ENCODE results near the gene SLIRP. TPM values are rescaled to one million over a fixed set of nuclear protein-coding genes. Genes with fewer than 3 reads are reported as not detected.
"Not testable (repeated sequence)": the region's sequence is repeated elsewhere in the genome, so short reads cannot be mapped to it uniquely, and the experiment has no call there.

Gene SLIRP
- total RNA-seq, 2 experiments from 2014 or later, result 56.4 to 76.7 TPM

DNA sequence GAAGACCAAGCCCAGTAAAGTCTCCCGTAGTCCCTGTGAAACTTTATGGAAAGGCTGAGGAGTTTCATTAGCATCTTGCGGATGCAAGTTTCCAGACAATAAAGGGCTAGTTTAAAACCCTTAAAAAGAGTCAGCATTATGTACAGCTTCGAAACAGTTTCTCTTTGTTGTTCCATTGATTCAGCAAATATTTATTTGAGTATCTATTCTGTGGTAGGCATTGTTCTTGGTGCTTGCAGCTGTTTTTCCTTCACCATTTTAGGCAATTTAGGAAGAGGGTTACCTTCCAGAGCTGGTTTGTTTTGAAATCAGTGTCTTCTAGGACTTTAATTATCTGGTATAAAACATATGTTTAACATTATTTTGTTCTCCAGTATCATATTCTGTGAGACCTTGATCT lies 1.5 kb downstream of the SLIRP start:
- Mint-ChIP-seq H3K4me1 (peaks cover 40% of the 10 kb centered on the region), H3K27ac (no peak overlapping the region), H3K36me3 (ENCODE audit: low read depth) (peaks cover 33% of the 10 kb centered on the region), H3K4me3 (peak overlapping the region; percentile 96), H3K9me3 (no peaks in the 10 kb centered on the region), H3K27me3 (no peaks in the 10 kb centered on the region)
- DNase-seq, result no peak
- CTCF ChIA-PET, result interaction anchor here (0.6 kb wide), 1 partner anchor 9 kb away, joined by 4 read pairs; no protein-coding TSS in a partner anchor
- POLR2A ChIA-PET, result interaction anchor here (1.5 to 4.3 kb wide), 4 partner anchors 18 to 251 kb away, joined by 3 to 26 read pairs (median 10); partner anchors contain the start of genes AHSA1, SNW1 and VIPAS39

DNA sequence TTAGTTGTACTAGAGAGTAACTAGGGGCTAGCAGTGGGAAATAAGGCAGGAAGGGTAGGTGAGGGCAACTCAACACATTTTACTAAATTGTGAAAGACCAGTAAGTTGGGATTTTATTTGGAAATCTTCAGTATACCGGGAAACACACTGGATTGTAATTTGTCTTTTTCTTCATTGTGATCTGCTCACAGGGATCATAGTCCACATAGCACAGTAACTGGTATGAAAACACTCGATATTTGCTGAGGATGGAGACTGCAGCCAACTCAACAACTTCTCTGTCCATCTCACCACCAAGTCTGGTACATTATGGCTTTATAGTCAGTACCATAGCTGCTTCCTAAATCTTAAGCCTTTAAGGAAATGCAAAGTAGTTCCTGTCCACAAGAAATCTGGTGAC lies 2.5 kb downstream of the SLIRP start:
- H3K27ac Mint-ChIP-seq, result no peak overlapping the region
- no peak overlapping the region for H3K4me3 Mint-ChIP-seq
- H3K27me3 Mint-ChIP-seq, result no peaks in the 10 kb centered on the region
- H3K9me3 Mint-ChIP-seq, result no peaks in the 10 kb centered on the region
- no peak for DNase-seq
- H3K36me3 Mint-ChIP-seq (ENCODE audit: low read depth), result peaks cover 41% of the 10 kb centered on the region
- POLR2A ChIA-PET, result no interaction called here
- H3K4me1 Mint-ChIP-seq, result peaks cover 45% of the 10 kb centered on the region
- CTCF ChIA-PET, result interaction anchor here (0.6 kb wide), 1 partner anchor 146 kb away, joined by 4 read pairs; no protein-coding TSS in a partner anchor

DNA sequence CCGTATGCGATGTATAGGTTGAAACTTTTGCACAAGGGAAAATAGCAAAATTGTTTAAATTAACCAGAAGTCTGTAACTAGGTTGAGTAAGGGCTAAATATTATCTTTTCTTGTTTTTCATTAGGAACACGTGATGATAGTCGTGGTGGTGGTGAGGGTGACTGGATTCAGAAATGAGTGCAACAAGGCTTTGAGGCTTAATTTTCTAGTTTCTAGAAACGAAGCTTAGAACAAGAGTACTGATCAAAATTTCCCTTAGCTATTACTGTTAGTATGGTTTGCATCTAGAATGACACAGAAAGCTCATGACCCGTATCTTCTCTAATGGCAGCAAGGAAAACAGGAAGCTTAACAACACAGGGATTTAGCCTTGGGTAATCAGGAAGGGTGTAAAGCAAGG lies 7.0 kb downstream of the SLIRP start:
- no peak for DNase-seq
- Mint-ChIP-seq H3K9me3 (no peaks in the 10 kb centered on the region), H3K4me1 (peaks cover 17% of the 10 kb centered on the region), H3K27ac (peak overlapping the region; percentile 2), H3K27me3 (no peaks in the 10 kb centered on the region), H3K36me3 (ENCODE audit: low read depth) (peaks cover 64% of the 10 kb centered on the region), H3K4me3 (no peak overlapping the region)
- ChIA-PET POLR2A (no interaction called here), CTCF (no interaction called here)

DNA sequence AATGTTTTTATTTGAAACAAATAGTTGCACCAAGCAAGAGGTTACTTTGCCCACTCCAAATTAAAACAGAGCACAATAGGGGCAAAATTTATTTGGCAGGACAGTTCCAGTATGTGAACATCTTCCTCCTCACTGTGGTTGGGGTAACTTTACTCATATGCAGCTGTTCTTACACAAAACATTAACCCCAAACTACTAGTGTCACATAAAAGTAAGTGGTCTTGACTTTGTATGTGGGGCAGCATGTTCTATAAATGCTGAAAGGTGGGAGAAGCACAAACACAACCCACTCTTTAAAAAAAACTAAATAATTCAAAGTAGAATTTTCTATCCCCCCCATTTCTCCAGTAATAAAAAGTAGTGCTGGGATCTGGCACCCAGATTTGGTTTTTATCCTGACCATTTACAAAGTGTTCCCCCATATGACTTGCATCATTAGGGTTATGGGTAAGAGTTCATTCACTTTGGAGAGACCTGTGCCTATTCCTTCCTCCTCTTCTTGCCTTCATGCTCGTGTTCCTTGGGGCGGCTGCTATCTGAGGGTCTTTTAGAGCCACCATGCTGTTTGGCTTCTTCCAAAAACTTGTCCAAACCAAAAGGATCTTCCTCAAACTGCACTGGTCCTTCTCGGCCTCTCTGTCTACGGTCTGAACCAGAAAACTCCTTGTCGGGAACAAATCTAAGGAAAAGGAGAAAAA lies 9.9 kb downstream of the SLIRP start:
- Mint-ChIP-seq H3K36me3 (ENCODE audit: low read depth) (peaks cover 76% of the 10 kb centered on the region), H3K27me3 (no peaks in the 10 kb centered on the region), H3K4me3 (no peak overlapping the region), H3K4me1 (peaks cover 10% of the 10 kb centered on the region), H3K27ac (no peak overlapping the region), H3K9me3 (no peaks in the 10 kb centered on the region)
- ChIA-PET POLR2A (interaction anchor here (1.3 kb wide), 1 partner anchor 9 kb away, joined by 3 read pairs; no protein-coding TSS in a partner anchor), CTCF (interaction anchor here (0.6 to 0.9 kb wide), 2 partner anchors 8 to 16 kb away, joined by 3 to 4 read pairs; no protein-coding TSS in a partner anchor)
- no peak for DNase-seq

DNA sequence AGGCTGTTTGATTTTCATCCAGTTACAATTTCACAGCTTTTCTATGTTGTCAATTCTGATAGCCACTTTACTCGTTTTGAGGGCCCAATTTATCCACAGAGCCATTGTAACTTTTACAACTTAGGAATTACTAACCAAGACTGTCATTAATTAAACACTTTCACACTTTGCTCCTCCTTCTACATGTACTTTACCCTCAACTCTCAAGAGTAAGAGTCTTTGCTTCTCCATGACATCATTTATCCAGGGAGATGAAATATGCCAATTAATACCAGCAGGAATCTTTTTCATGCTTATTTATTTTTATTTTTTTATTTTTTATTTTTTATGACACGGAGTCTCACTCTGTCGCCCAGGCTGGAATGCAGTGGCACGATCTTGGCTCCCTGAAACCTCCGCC lies 13.5 kb downstream of the SLIRP start:
- no peak overlapping the region for H3K4me3 Mint-ChIP-seq
- H3K27me3 Mint-ChIP-seq, result no peaks in the 10 kb centered on the region
- H3K4me1 Mint-ChIP-seq, result no peaks in the 10 kb centered on the region
- H3K9me3 Mint-ChIP-seq, result no peaks in the 10 kb centered on the region
- DNase-seq, result no peak
- CTCF ChIA-PET, result no interaction called here
- peaks cover 82% of the 10 kb centered on the region for H3K36me3 Mint-ChIP-seq (ENCODE audit: low read depth)
- POLR2A ChIA-PET, result interaction anchor here (1.0 kb wide), 1 partner anchor 40 kb away, joined by 3 read pairs; no protein-coding TSS in a partner anchor
- H3K27ac Mint-ChIP-seq, result no peak overlapping the region

DNA sequence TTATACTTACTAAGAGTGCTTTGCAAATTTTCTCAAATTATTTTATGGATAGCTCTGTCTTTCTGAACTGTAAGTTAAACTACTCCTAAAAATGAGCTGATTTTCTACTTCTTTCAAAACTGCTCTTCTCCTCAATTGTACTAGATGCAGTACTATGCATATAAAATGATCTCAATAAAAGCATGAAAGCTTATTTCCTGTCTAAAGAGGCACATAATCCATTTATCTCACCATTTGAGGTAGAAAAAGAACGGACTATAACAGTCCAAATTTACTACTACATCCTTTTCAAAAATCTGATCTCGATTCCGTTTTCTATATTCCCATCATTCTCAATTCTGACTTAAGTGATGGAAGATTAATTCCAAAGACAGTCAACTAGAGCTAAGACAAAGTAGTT lies 14.4 kb downstream of the SLIRP start:
- H3K4me3 Mint-ChIP-seq, result no peak overlapping the region
- ChIA-PET POLR2A (interaction anchor here (0.5 to 0.9 kb wide), 2 partner anchors 17 to 123 kb away, joined by 3 to 4 read pairs; no protein-coding TSS in a partner anchor), CTCF (interaction anchor here (1.0 kb wide), 1 partner anchor 10 kb away, joined by 6 read pairs; no protein-coding TSS in a partner anchor)
- H3K27ac Mint-ChIP-seq, result no peak overlapping the region
- H3K4me1 Mint-ChIP-seq, result no peaks in the 10 kb centered on the region
- no peaks in the 10 kb centered on the region for H3K9me3 Mint-ChIP-seq
- DNase-seq, result no peak
- no peaks in the 10 kb centered on the region for H3K27me3 Mint-ChIP-seq
- peaks cover 86% of the 10 kb centered on the region for H3K36me3 Mint-ChIP-seq (ENCODE audit: low read depth)

DNA sequence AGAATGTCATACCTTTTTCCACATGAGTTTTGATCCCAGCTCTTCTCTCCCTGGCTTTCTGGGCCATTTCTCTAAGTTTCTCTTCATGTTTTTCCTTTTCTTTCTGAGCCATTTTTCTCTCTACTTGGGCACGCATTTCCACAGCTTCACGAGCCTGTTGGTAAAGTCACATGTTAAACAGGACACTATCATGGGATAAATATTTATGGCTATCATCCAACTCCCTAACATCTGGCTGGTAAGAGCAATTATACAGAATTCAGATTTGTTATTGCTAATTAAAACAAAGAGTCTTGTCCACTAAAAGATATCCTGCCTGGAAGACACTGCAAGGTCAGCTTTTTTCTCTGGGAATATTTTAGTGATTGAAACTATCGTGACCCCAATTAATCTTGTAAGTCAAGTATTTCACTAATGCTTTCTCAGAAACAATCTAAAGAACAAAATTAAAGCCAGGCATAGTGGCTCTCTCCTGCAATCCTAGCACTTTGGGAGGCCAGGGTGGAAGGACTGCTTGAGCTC lies 23.1 kb downstream of the SLIRP start:
- Mint-ChIP-seq H3K4me3 (no peak overlapping the region), H3K36me3 (ENCODE audit: low read depth) (peaks cover 70% of the 10 kb centered on the region), H3K4me1 (peaks cover 4% of the 10 kb centered on the region), H3K27me3 (no peaks in the 10 kb centered on the region), H3K9me3 (no peaks in the 10 kb centered on the region), H3K27ac (no peak overlapping the region)
- DNase-seq, result no peak
- CTCF ChIA-PET, result no interaction called here
- POLR2A ChIA-PET, result no interaction called here

DNA sequence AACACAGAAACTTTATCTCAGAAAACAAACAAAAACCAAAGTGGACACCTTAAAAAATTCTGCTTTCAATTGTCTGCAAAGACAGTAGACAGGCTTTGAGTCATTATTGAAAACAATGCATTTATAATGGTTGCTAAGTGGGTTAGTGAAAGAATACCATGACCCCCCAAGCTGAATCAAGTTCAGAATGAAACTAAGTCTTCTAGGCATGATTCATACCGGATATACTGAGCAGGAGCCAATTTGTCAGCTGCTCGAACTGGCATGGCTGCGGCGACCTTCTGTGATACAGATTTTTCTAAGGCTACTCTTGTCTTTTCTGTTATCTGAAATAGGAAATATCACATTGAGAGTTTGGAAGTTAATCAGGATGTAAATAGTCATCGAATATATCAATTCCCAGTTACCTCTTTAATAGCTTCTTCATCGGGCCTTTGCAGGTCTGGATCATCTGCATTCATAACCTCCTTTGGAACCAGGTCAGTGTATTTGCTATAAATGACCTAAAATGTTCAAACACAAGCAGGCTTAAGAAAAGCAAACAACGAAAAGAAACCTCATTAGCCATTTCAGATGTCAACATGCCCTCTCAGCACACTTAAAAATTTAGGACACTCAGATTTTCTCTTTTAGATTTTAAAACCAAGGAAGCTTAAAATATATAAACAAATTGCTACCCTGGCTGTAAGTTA lies 30.8 kb downstream of the SLIRP start:
- peak; percentile 49 for DNase-seq

DNA sequence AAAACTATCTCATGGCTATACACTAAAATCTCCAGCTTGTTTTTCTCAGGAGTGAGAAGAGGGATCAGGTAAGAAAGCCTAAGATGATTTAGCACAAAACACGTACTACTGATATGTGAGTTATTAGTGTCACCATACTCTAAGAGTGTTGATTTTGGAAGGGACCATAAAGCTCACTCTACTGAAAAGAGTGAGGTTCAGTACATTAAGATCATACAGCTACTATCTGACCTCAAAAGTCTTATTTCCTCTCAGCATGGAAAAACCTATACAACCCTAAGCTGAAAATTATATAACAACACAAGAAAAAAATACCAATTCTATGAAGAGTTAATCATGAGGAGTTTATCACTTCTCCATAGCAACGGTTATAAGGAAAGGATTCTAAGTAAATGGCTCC lies 33.5 kb downstream of the SLIRP start:
- Mint-ChIP-seq H3K4me3 (no peak overlapping the region), H3K27ac (no peak overlapping the region), H3K36me3 (ENCODE audit: low read depth) (peaks cover 54% of the 10 kb centered on the region), H3K9me3 (no peaks in the 10 kb centered on the region), H3K27me3 (no peaks in the 10 kb centered on the region), H3K4me1 (peaks cover 31% of the 10 kb centered on the region)
- ChIA-PET CTCF (no interaction called here), POLR2A (interaction anchor here (0.7 kb wide), 1 partner anchor 19 kb away, joined by 3 read pairs; no protein-coding TSS in a partner anchor)
- DNase-seq, result no peak

More for the DNA sequence above, 30.8 kb downstream of the SLIRP start:
- Mint-ChIP-seq H3K4me1 (peaks cover 34% of the 10 kb centered on the region), H3K27me3 (no peaks in the 10 kb centered on the region), H3K27ac (peak overlapping the region; percentile 74), H3K4me3 (peak overlapping the region; percentile 8), H3K9me3 (no peaks in the 10 kb centered on the region), H3K36me3 (ENCODE audit: low read depth) (peaks cover 54% of the 10 kb centered on the region)
- CTCF ChIA-PET, result no interaction called here
- POLR2A ChIA-PET, result interaction anchor here (0.7 to 2.0 kb wide), 4 partner anchors 16 to 27 kb away, joined by 3 to 11 read pairs (median 4); partner anchors contain the start of gene SNW1

DNA sequence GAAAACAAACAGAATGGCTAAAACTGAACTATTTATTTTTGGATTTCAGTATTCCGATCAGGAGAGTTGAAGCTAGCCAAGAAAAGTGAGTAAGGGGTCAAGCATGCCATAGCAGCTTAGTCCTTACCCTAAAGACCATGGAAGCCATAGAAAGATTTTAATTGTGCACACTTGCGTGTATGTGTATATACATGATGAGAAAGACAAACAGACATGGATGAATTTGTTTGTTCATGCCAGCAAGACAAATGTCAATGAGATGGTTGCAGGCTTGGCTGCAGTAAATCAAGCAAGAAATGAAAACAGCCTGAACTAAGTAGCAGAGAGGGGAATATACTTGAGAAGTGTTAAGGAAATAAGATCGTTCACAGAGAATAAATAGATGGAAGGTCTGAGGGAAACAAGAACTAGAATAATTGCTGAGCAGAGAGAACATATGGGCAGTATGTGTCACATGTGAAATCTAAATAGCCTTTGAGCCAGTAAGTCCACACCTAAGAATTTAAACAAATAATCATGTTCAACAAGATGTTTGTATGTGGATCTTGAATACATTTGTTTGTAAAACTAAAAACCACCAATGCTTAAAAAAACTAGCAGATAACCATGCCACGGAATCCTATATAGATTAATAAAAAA lies 38.3 kb downstream of the SLIRP start:
- Mint-ChIP-seq H3K36me3 (ENCODE audit: low read depth) (peaks cover 69% of the 10 kb centered on the region), H3K9me3 (no peaks in the 10 kb centered on the region), H3K27me3 (no peaks in the 10 kb centered on the region), H3K4me3 (no peak overlapping the region), H3K27ac (no peak overlapping the region), H3K4me1 (peaks cover 13% of the 10 kb centered on the region)
- POLR2A ChIA-PET, result interaction anchor here (0.7 kb wide), 1 partner anchor 287 kb away, joined by 3 read pairs; no protein-coding TSS in a partner anchor
- no peak for DNase-seq
- CTCF ChIA-PET, result no interaction called here

DNA sequence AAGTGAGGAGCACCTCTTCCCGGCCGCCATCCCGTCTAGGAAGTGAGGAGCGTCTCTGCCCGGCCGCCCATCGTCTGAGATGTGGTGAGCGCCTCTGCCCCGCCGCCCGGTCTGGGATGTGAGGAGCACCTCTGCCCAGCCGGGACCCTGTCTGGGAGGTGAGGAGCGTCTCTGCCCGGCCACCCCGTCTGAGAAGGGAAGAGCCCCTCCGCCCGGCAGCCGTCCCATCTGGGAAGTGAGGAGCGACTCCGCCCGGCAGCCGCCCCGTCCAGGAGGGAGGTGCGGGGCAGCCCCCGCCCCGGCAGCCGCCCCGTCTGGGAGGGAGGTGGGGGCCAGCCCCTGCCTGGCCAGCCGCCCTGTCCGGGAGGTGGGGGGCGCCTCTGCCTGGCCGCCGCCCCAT lies 39.5 kb downstream of the SLIRP start:
- DNase-seq, POLR2A ChIA-PET, H3K4me3 Mint-ChIP-seq, CTCF ChIA-PET, H3K9me3 Mint-ChIP-seq, H3K4me1 Mint-ChIP-seq, H3K27me3 Mint-ChIP-seq, H3K27ac Mint-ChIP-seq: not testable (repeated sequence)
- H3K36me3 Mint-ChIP-seq (ENCODE audit: low read depth), result peaks cover 65% of the 10 kb centered on the region

DNA sequence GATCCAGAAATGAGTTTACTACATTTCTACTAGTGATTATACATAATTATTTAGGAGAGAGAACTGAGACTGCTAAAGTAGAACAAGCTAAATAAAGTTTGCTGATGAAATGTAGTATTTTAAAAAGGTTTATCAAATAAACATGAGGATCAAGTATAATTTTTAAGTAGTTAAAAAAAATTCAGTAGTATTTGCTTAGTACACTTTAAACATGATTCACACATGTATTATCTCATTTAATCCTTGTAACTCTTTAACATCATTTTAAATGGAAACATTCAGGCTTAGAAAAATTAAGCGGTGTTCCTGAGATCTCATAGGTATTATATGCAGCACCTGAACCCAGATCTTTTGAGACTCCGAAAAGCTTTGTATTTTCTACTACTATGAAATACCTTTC lies 44.4 kb downstream of the SLIRP start:
- CTCF ChIA-PET, result interaction anchor here (0.7 to 1.0 kb wide), 2 partner anchors 70 to 293 kb away, joined by 3 to 4 read pairs; no protein-coding TSS in a partner anchor
- H3K27ac Mint-ChIP-seq, result no peak overlapping the region
- POLR2A ChIA-PET, result interaction anchor here (1.7 to 4.0 kb wide), 2 partner anchors 8 to 12 kb away, joined by 6 to 26 read pairs; partner anchors contain the start of gene SNW1
- H3K9me3 Mint-ChIP-seq, result no peaks in the 10 kb centered on the region
- no peak for DNase-seq
- peaks cover 59% of the 10 kb centered on the region for H3K36me3 Mint-ChIP-seq (ENCODE audit: low read depth)
- peaks cover 23% of the 10 kb centered on the region for H3K4me1 Mint-ChIP-seq
- H3K4me3 Mint-ChIP-seq, result no peak overlapping the region
- H3K27me3 Mint-ChIP-seq, result no peaks in the 10 kb centered on the region
